Calu3 (cell line): ENCODE results near the gene GPER1. TPM values are rescaled to one million over a fixed set of nuclear protein-coding genes. Genes with fewer than 3 reads are reported as not detected.

Source experiments
- BruUV-seq: library from RNA; stranded (reverse); fragments of 400-500 nt; replicated peaks from 2 replicates; lab custom pipeline; 2021; lab: Mats Ljungman, UMichigan
- CTCF ChIA-PET: fragments of 300-600 bp; sonication (Branson Sonifier 250); formaldehyde crosslinking; loops from one replicate; lab custom pipeline; 2022; ENCODE audit warnings: antibody characterized with exemption; lab: Charles Lee
- DNase-seq: peaks from one replicate; pipeline ENCODE4 v3.0.0; 2022
- H3K27ac Mint-ChIP-seq: one replicate; pipeline ENCODE4 v1.8.0; 2022; ENCODE audit warnings: mixed read lengths; ENCODE audit not compliant: unreplicated experiment
- H3K27me3 Mint-ChIP-seq: one replicate; pipeline ENCODE4 v1.8.0; 2022; ENCODE audit warnings: mixed read lengths; ENCODE audit not compliant: unreplicated experiment
- H3K36me3 Mint-ChIP-seq: one replicate; pipeline ENCODE4 v1.8.0; 2022; ENCODE audit warnings: mild to moderate bottlenecking, moderate library complexity, mixed read lengths; ENCODE audit not compliant: insufficient read depth, unreplicated experiment
- H3K4me1 Mint-ChIP-seq: one replicate; pipeline ENCODE4 v1.8.0; 2022; ENCODE audit warnings: mild to moderate bottlenecking, low read depth, mixed read lengths; ENCODE audit not compliant: unreplicated experiment
- H3K4me3 Mint-ChIP-seq: one replicate; pipeline ENCODE4 v1.8.0; 2022; ENCODE audit warnings: mild to moderate bottlenecking, low read depth, moderate library complexity, mixed read lengths; ENCODE audit not compliant: unreplicated experiment
- H3K9me3 Mint-ChIP-seq: one replicate; pipeline ENCODE4 v1.8.0; 2022; ENCODE audit warnings: low read depth, mixed read lengths; ENCODE audit not compliant: unreplicated experiment
- CTCF ChIP-seq: fragments of 200-600 bp; IDR thresholded peaks from one replicate; pipeline ENCODE4 v1.8.0; 2022; ENCODE audit warnings: antibody characterized with exemption; ENCODE audit not compliant: unreplicated experiment
- intact Hi-C: fragments of 100-400 bp; cut with micrococcal nuclease; formaldehyde crosslinking; loops from one replicate; pipeline ENCODE4 v1.10.0; 2022; ENCODE audit not compliant: unreplicated experiment
- total RNA-seq: library from RNA; stranded (reverse); gene quantifications from 2 replicates; pipeline ENCODE4 v1.2.3, GENCODE V29; 2022

The GPER1 gene
- total RNA-seq, 1 experiment from 2014 or later = 0.26 TPM

- BruUV-seq = no TSS peak
Observed at GRCh38 chr7:1106793-1107421, 19.0 kb downstream of the GPER1 start.

GRCh38 chr7:1108264-1108920 is 20.5 kb downstream of the GPER1 start:
- H3K36me3 Mint-ChIP-seq = peaks cover 11% of the 10 kb centered on the region
- H3K9me3 Mint-ChIP-seq = no peaks in the 10 kb centered on the region
- no peak for DNase-seq
- BruUV-seq = no TSS peak
- CTCF ChIA-PET = no interaction called here
- no peaks in the 10 kb centered on the region for H3K4me1 Mint-ChIP-seq
- no peak for TF ChIP-seq CTCF
- H3K27me3 Mint-ChIP-seq = no peaks in the 10 kb centered on the region
- intact Hi-C loops = no loop called here
- H3K4me3 Mint-ChIP-seq = no peak overlapping the region
- no peak overlapping the region for H3K27ac Mint-ChIP-seq

More at GRCh38 chr7:1106793-1107421, 19.0 kb downstream of the GPER1 start:
- Mint-ChIP-seq H3K27ac (no peak overlapping the region), H3K4me3 (no peak overlapping the region), H3K4me1 (no peaks in the 10 kb centered on the region), H3K27me3 (no peaks in the 10 kb centered on the region), H3K36me3 (peaks cover 6% of the 10 kb centered on the region), H3K9me3 (no peaks in the 10 kb centered on the region)
- no peak for DNase-seq
- TF ChIP-seq CTCF = no peak
- intact Hi-C loops = no loop called here
- CTCF ChIA-PET = no interaction called here

GRCh38 chr7:1109581-1110310 is 21.8 kb downstream of the GPER1 start:
- Mint-ChIP-seq H3K4me3 (no peak overlapping the region), H3K27me3 (no peaks in the 10 kb centered on the region), H3K27ac (no peak overlapping the region), H3K4me1 (no peaks in the 10 kb centered on the region), H3K9me3 (no peaks in the 10 kb centered on the region), H3K36me3 (peaks cover 11% of the 10 kb centered on the region)
- no peak for DNase-seq
- CTCF ChIA-PET = no interaction called here
- no TSS peak for BruUV-seq
- no peak for TF ChIP-seq CTCF
- intact Hi-C loops = no loop called here

GRCh38 chr7:1110358-1110757 is 22.4 kb downstream of the GPER1 start:
- no peaks in the 10 kb centered on the region for H3K4me1 Mint-ChIP-seq
- H3K4me3 Mint-ChIP-seq = no peak overlapping the region
- no peaks in the 10 kb centered on the region for H3K9me3 Mint-ChIP-seq
- CTCF ChIA-PET = no interaction called here
- no peak for TF ChIP-seq CTCF
- peaks cover 11% of the 10 kb centered on the region for H3K36me3 Mint-ChIP-seq
- no peak overlapping the region for H3K27ac Mint-ChIP-seq
- no TSS peak for BruUV-seq
- DNase-seq = no peak
- no peaks in the 10 kb centered on the region for H3K27me3 Mint-ChIP-seq
- intact Hi-C loops = no loop called here
